Measurements from ENCODE around the gene TBX2. TPM values are rescaled to one million over a fixed set of nuclear protein-coding genes. Genes with fewer than 3 reads are reported as not detected.

Gene TBX2
- total RNA-seq, 1 experiment from 2014 or later = not detected

GRCh38 chr17:61385577-61386236 is 13.9 kb upstream of the TBX2 start:
- H3K9me3 ChIP-seq (ENCODE audit: low read depth, low read length, poor library complexity, severe bottlenecking) = no peaks in the 10 kb centered on the region
- no peaks in the 10 kb centered on the region for H3K4me1 ChIP-seq (ENCODE audit: insufficient read depth, low read length, poor library complexity, severe bottlenecking)
- no peak for DNase-seq (ENCODE audit: low spot score)
- intact Hi-C loops (cut with micrococcal nuclease; ENCODE audit: unreplicated experiment) = no loop called here
- CTCF ChIA-PET = no interaction called here
- H3K36me3 ChIP-seq (ENCODE audit: insufficient read depth, low read length, poor library complexity, severe bottlenecking) = no peaks in the 10 kb centered on the region
- POLR2A ChIA-PET (ENCODE audit: low non-redundant PET) = no interaction called here
- no peak for TF ChIP-seq EZH2 (IDR thresholded peaks at IDR 0.05; ENCODE audit: borderline replicate concordance, low read depth, low read length, poor library complexity, severe bottlenecking)
- TF ChIP-seq CTCF (conservative IDR thresholded peaks at IDR 0.05; ENCODE audit: low read depth, low read length) = no peak
- no TSS peak for BruUV-seq (replicated peaks)
- no peak overlapping the region for H3K4me3 ChIP-seq (ENCODE audit: low read depth, low read length, poor library complexity, severe bottlenecking)
- H3K27ac ChIP-seq (ENCODE audit: low read depth, low read length, poor library complexity, severe bottlenecking) = no peak overlapping the region
- H3K27me3 ChIP-seq (replicated peaks; ENCODE audit: insufficient read depth, low read depth, low read length, poor library complexity) = no peaks in the 10 kb centered on the region

GRCh38 chr17:61386251-61386650 is 13.4 kb upstream of the TBX2 start:
- no TSS peak for BruUV-seq (replicated peaks)
- intact Hi-C loops (cut with micrococcal nuclease; ENCODE audit: unreplicated experiment) = no loop called here
- no peaks in the 10 kb centered on the region for H3K4me1 ChIP-seq (ENCODE audit: insufficient read depth, low read length, poor library complexity, severe bottlenecking)
- TF ChIP-seq EZH2 (IDR thresholded peaks at IDR 0.05; ENCODE audit: borderline replicate concordance, low read depth, low read length, poor library complexity, severe bottlenecking) (no peak), CTCF (conservative IDR thresholded peaks at IDR 0.05; ENCODE audit: low read depth, low read length) (no peak)
- H3K27ac ChIP-seq (ENCODE audit: low read depth, low read length, poor library complexity, severe bottlenecking) = no peak overlapping the region
- H3K27me3 ChIP-seq (replicated peaks; ENCODE audit: insufficient read depth, low read depth, low read length, poor library complexity) = no peaks in the 10 kb centered on the region
- ChIA-PET POLR2A (ENCODE audit: low non-redundant PET) (no interaction called here), CTCF (no interaction called here)
- DNase-seq (ENCODE audit: low spot score) = no peak
- H3K36me3 ChIP-seq (ENCODE audit: insufficient read depth, low read length, poor library complexity, severe bottlenecking) = no peaks in the 10 kb centered on the region
- H3K9me3 ChIP-seq (ENCODE audit: low read depth, low read length, poor library complexity, severe bottlenecking) = no peaks in the 10 kb centered on the region
- H3K4me3 ChIP-seq (ENCODE audit: low read depth, low read length, poor library complexity, severe bottlenecking) = no peak overlapping the region

- ChIA-PET CTCF (no interaction called here), POLR2A (ENCODE audit: low non-redundant PET) (no interaction called here)
- no peaks in the 10 kb centered on the region for H3K4me1 ChIP-seq (ENCODE audit: insufficient read depth, low read length, poor library complexity, severe bottlenecking)
- TF ChIP-seq CTCF (conservative IDR thresholded peaks at IDR 0.05; ENCODE audit: low read depth, low read length) = no peak
- TF ChIP-seq EZH2 (IDR thresholded peaks at IDR 0.05; ENCODE audit: borderline replicate concordance, low read depth, low read length, poor library complexity, severe bottlenecking) = no peak
- no peak overlapping the region for H3K27ac ChIP-seq (ENCODE audit: low read depth, low read length, poor library complexity, severe bottlenecking)
- H3K4me3 ChIP-seq (ENCODE audit: low read depth, low read length, poor library complexity, severe bottlenecking) = no peak overlapping the region
- no TSS peak for BruUV-seq (replicated peaks)
- no peaks in the 10 kb centered on the region for H3K9me3 ChIP-seq (ENCODE audit: low read depth, low read length, poor library complexity, severe bottlenecking)
- no peaks in the 10 kb centered on the region for H3K27me3 ChIP-seq (replicated peaks; ENCODE audit: insufficient read depth, low read depth, low read length, poor library complexity)
- no peak for DNase-seq (ENCODE audit: low spot score)
- no peaks in the 10 kb centered on the region for H3K36me3 ChIP-seq (ENCODE audit: insufficient read depth, low read length, poor library complexity, severe bottlenecking)
- intact Hi-C loops (cut with micrococcal nuclease; ENCODE audit: unreplicated experiment) = no loop called here
Observed at GRCh38 chr17:61387011-61387410, 12.6 kb upstream of the TBX2 start.

All from A673 (cell line).